Epithelial cell of proximal tubule (primary cell): Measurements from ENCODE around the gene UNC119. TPM values are rescaled to one million over a fixed set of nuclear protein-coding genes. Genes with fewer than 3 reads are reported as not detected.

ENCODE experiments used
- DNase-seq: peaks from one replicate; pipeline ENCODE4 v3.0.0-alpha.2; 2011; ENCODE audit warnings: low read depth
- H3K4me3 ChIP-seq: 2 replicates; pipeline ENCODE4 v1.5.1; 2011; ENCODE audit warnings: low read depth, mild to moderate bottlenecking, low read length
- CTCF ChIP-seq: conservative IDR thresholded peaks from 2 replicates; pipeline ENCODE4 v1.5.1; 2012; ENCODE audit warnings: low read depth, mild to moderate bottlenecking, low read length
- total RNA-seq: library from RNA; depleted of rRNA; stranded (reverse); fragments of >200 nt; gene quantifications from 2 replicates; pipeline ENCODE4 v1.2.3, GENCODE V29; 2015

UNC119 gene
- total RNA-seq, 1 donor from 2014 or later, result 29.2 TPM

GRCh38 chr17:28533091-28533807, 19.2 kb downstream of the UNC119 start:
- no peak overlapping the region for H3K4me3 ChIP-seq
- no peak for TF ChIP-seq CTCF
- DNase-seq, result no peak

- no peak for DNase-seq
- H3K4me3 ChIP-seq, result no peak overlapping the region
- TF ChIP-seq CTCF, result no peak
Measured at GRCh38 chr17:28532050-28532960, 20.1 kb downstream of the UNC119 start.

GRCh38 chr17:28530926-28531325, 21.5 kb downstream of the UNC119 start:
- DNase-seq, result no peak
- no peak overlapping the region for H3K4me3 ChIP-seq
- TF ChIP-seq CTCF, result no peak

GRCh38 chr17:28530250-28530649, 22.2 kb downstream of the UNC119 start:
- no peak for DNase-seq
- no peak overlapping the region for H3K4me3 ChIP-seq

GRCh38 chr17:28529013-28529400, 23.4 kb downstream of the UNC119 start:
- no peak overlapping the region for H3K4me3 ChIP-seq
- no peak for TF ChIP-seq CTCF
- DNase-seq, result no peak

More at GRCh38 chr17:28530250-28530649, 22.2 kb downstream of the UNC119 start:
- no peak for TF ChIP-seq CTCF

- TF ChIP-seq CTCF, result no peak
- DNase-seq, result no peak
- H3K4me3 ChIP-seq, result no peak overlapping the region
Measured at GRCh38 chr17:28528327-28529012, 24.0 kb downstream of the UNC119 start.
